Erythroblast (primary cell): ENCODE data around the gene OR51B2.
"Not testable (repeated sequence)": the region's sequence is repeated elsewhere in the genome, so short reads cannot be mapped to it uniquely, and the experiment has no call there.

Source experiments
- DNase-seq, 2 experiments: peaks; one replicate each; lab custom pipeline; 2025; lab: John Stamatoyannopoulos, UW
- GATA1 ChIP-seq: IDR thresholded peaks from 2 replicates; pipeline ENCODE4 v1.6.1; 2011; ENCODE audit warnings: low read depth, mild to moderate bottlenecking, control low read depth, low read length, moderate library complexity
- POLR2A ChIP-seq: IDR thresholded peaks from 2 replicates; pipeline ENCODE4 v1.6.1; 2011; ENCODE audit warnings: mild to moderate bottlenecking, low read length

Gene OR51B2

DNA sequence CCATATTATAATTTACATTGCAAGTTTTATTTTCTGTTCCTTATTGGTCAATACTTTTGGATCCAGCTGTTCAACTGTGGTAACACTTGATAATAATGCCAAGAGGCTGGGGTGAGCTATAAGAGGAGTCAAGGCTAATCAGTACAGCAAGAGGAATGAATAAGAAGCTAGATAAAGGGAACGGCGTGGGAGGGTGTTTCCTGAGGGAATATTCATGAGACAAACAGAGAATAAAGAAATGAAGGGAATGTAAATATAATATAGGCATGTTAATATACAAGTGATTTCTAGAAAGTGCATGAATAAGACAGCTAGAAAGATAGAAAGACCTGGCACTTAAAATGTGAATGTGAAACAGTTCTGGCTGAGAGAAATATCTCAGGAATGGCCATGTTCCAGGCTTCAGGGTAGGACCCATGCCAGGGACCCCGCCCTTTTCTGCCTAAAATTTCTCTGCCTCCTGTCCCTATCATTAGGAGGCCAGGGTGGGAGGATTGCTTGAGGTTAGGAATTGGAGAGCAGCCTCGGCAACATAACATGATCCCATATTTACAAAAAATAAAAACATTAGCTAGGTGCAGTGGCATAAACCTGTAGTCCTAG is 26.3 kb downstream of the OR51B2 start:
- peak in 1 of 2 experiments; percentile 67 for DNase-seq
- TF ChIP-seq POLR2A = no peak
- TF ChIP-seq GATA1 = no peak

- DNase-seq = not testable (repeated sequence)
Observed at GRCh38 chr11:5294342-5294995, 29.6 kb downstream of the OR51B2 start.

DNA sequence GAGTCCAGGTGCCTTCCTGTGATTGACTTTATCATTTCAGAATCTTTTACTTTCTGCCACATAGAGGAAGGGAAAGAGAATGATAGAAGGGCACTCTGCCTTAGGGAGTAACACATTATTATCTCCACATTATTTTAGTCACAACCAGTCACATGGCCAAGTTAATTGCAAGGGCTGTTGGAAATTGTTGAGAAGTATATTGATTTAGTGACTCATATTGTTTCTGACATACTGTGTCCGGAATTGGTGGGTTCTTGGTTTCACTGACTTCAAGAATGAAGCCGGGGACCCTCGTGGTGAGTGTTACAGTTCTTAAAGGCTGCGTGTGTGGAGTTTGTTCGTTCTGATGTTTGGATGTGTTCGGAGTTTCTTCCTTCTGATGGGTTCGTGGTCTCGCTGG is 31.1 kb downstream of the OR51B2 start:
- no peak for DNase-seq
- TF ChIP-seq POLR2A = no peak

DNA sequence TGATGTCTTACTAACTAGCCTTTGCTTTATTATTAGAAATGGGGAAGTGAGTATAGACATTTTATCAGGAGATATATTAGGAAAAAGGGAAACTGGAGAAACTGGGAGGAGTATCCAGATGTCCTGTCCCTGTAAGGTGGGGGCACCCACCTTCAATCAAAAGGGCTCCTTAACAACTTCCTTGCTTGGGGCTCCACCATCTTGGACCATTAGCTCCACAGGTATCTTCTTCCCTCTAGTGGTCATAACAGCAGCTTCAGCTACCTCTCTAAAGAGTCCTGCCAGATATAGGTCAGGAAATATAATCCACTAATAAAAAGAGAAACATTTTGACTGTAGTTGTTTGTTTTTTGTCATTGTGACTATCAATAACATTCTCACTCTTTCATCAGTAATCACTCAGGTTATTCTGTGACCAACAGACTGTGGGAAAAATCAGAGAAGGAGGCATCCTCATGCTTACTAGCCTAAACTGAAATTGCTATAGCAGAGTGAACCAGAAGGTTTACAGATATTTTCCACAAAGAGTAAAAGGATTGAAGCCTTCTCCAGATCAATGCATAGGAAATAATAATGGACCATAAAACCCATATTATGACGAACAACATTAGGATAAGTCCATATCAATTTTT is 32.8 kb downstream of the OR51B2 start:
- TF ChIP-seq POLR2A (peak; percentile 32), GATA1 (no peak)
- DNase-seq = peak; percentile 87 to 89

GRCh38 chr11:5290106-5290505 is 34.0 kb downstream of the OR51B2 start:
- DNase-seq = peak in 1 of 2 experiments; percentile 51
- TF ChIP-seq GATA1 = no peak
- TF ChIP-seq POLR2A = no peak

GRCh38 chr11:5289696-5290095 is 34.4 kb downstream of the OR51B2 start:
- TF ChIP-seq GATA1 = no peak
- no peak for DNase-seq

DNA sequence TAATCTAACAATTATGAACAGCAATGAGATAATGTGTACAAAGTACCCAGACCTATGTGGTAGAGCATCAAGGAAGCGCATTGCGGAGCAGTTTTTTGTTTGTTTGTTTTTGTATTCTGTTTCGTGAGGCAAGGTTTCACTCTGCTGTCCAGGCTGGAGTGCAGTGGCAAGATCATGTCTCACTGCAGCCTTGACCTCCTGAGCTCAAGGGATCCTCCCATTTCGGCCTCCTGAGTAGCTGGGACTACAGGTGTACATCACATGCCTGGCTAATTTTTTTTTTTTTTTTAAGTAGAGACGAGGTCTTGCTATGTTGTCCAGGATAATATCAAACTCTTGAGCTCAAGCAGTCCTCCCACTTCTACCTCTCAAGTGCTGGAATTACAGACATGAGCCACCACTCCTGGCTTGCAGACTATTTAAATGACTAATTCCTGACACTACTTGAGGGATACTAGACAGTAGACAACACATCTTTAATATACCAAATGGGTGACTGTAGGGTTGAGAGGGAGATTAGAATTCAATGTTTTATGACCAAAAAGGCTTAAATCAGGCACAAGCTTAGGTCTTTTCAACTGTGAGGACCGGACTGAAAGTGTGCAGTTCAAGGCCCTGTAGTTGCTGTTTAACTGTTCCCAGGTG is 35.1 kb downstream of the OR51B2 start:
- no peak for TF ChIP-seq POLR2A
- no peak for TF ChIP-seq GATA1
- peak in 1 of 2 experiments; percentile 63 for DNase-seq

DNA sequence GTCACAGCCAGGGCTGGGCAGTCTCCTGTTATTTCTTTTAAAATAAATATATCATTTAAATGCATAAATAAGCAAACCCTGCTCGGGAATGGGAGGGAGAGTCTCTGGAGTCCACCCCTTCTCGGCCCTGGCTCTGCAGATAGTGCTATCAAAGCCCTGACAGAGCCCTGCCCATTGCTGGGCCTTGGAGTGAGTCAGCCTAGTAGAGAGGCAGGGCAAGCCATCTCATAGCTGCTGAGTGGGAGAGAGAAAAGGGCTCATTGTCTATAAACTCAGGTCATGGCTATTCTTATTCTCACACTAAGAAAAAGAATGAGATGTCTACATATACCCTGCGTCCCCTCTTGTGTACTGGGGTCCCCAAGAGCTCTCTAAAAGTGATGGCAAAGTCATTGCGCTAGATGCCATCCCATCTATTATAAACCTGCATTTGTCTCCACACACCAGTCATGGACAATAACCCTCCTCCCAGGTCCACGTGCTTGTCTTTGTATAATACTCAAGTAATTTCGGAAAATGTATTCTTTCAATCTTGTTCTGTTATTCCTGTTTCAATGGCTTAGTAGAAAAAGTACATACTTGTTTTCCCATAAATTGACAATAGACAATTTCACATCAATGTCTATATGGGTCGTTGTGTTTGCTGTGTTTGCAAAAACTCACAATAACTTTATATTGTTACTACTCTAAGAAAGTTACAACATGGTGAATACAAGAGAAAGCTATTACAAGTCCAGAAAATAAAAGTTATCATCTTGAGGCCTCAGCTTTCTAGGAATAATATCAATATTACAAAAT is 35.8 kb downstream of the OR51B2 start:
- TF ChIP-seq GATA1 (peak; percentile 77), POLR2A (peak; percentile 98)
- peak; percentile 98 to 99 for DNase-seq

DNA sequence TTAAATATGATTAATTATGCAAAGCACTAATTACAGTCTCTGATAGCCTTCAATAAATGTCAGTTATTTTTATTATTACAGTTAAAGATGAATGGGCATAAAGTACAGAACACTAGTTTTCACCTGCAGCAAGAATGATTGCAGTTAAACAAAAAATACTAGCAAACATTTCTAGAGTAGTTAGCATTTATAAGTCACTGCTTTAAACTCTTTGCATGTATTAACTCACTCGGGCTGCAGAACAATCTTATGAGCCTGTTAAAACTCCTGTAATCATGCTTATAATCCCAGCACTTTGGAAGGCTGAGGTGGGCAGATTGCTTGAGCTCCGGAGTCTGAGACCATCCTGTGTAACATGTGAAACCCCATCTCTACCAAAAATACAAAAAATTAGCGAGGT is 37.2 kb downstream of the OR51B2 start:
- no peak for TF ChIP-seq GATA1
- no peak for TF ChIP-seq POLR2A
- DNase-seq = no peak

GRCh38 chr11:5286351-5286750 is 37.7 kb downstream of the OR51B2 start:
- TF ChIP-seq GATA1 = no peak
- TF ChIP-seq POLR2A = no peak
- no peak for DNase-seq

DNA sequence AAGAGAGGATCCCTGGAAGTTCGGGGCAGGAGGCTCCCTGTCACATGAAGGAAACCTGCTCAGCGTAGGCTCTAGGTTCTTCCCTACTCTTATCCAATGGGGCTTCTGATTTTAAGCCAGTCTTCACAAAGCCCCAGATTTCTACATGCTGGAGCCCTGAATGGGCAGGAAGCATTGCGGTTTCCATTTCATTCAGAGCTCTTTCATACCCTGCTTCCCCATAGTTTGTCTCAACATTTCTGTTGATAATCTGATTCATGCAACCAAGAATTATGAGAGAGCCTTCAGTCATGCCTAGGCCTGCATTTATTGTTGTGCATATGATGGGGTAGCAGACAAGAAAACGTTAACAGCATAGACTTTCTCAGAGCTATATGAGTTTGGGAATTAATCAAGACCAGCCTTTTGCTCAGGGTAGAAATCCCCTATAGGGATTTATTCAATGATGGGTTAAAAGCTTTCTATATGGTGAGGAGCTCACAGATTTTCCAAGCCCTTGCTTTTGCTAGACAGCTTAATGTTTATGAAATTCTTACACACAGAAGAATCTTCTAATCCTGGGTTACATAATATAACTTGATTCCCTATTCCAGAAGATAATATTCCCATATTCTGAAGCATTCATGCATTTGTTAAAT is 38.3 kb downstream of the OR51B2 start:
- TF ChIP-seq GATA1 = no peak
- no peak for TF ChIP-seq POLR2A
- no peak for DNase-seq

DNA sequence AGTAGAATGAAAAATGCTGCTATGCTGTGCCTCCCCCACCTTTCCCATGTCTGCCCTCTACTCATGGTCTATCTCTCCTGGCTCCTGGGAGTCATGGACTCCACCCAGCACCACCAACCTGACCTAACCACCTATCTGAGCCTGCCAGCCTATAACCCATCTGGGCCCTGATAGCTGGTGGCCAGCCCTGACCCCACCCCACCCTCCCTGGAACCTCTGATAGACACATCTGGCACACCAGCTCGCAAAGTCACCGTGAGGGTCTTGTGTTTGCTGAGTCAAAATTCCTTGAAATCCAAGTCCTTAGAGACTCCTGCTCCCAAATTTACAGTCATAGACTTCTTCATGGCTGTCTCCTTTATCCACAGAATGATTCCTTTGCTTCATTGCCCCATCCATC is 39.5 kb downstream of the OR51B2 start:
- TF ChIP-seq GATA1 = peak; percentile 75
- TF ChIP-seq POLR2A = peak; percentile 63

GRCh38 chr11:5283882-5284281 is 40.2 kb downstream of the OR51B2 start:
- DNase-seq = no peak
- TF ChIP-seq POLR2A (no peak), GATA1 (no peak)

More for the DNA sequence above, 39.5 kb downstream of the OR51B2 start:
- peak; percentile 98 to 100 for DNase-seq

- DNase-seq = no peak
- TF ChIP-seq POLR2A (no peak), GATA1 (no peak)
Observed at GRCh38 chr11:5283086-5283485, 41.0 kb downstream of the OR51B2 start.

DNA sequence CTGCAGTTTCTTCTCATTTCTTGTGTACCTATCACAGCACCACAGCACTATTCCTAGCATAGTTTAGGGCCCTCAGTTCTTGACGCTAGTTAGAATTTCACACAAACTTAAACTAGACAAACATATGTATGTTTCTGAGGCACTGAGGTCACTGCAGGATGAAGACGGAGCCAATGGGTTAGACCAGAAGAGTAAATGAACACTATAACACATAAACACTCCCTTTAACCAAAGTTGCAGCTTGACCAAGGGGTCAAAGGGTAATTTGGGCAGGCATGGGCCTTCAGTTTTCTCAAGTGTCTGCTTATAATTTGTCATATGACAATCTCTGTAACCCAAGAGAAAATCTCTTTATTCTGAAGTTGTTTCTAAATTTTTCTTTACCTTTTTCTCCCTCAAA is 41.5 kb downstream of the OR51B2 start:
- no peak for DNase-seq
- TF ChIP-seq GATA1 (no peak), POLR2A (no peak)
